HG03469 (cell line): ENCODE measurements around the gene PAAF1.
A peak's percentile ranks its signal among the peaks of the same experiment; 100 is the strongest.

Experiments
- ATAC-seq: cut with Tn5 transposase; IDR thresholded peaks from one replicate; pipeline ENCODE4 v1.9.1; 2021; ENCODE audit warnings: mild to moderate bottlenecking, moderate library complexity, moderate number of reproducible peaks; ENCODE audit not compliant: unreplicated experiment

Gene PAAF1

GRCh38 chr11:73944085-73944484 lies 67.3 kb downstream of the PAAF1 start:
- no peak for ATAC-seq

GRCh38 chr11:73944901-73945300 lies 68.1 kb downstream of the PAAF1 start:
- no peak for ATAC-seq

GRCh38 chr11:73945396-73945795 lies 68.6 kb downstream of the PAAF1 start:
- ATAC-seq = no peak

- ATAC-seq = no peak
Observed at GRCh38 chr11:73946798-73947458, 70.1 kb downstream of the PAAF1 start.

GRCh38 chr11:73949246-73949645 lies 72.4 kb downstream of the PAAF1 start:
- no peak for ATAC-seq

GRCh38 chr11:73949912-73950311 lies 73.1 kb downstream of the PAAF1 start:
- ATAC-seq = no peak

- ATAC-seq = peak; percentile 48
Observed at GRCh38 chr11:73950869-73951710, 74.3 kb downstream of the PAAF1 start, which contains the start of gene DNAJB13. DNAJB13 (plus strand) TSS chr11:73951026; CDS start chr11:73951070, 44 bp downstream.

- no peak for ATAC-seq
Observed at GRCh38 chr11:73951797-73952196, 75.0 kb downstream of the PAAF1 start.

- no peak for ATAC-seq
Observed at GRCh38 chr11:73956876-73957653, 80.3 kb downstream of the PAAF1 start.

- ATAC-seq = no peak
Observed at GRCh38 chr11:73957654-73958361, 81.0 kb downstream of the PAAF1 start.

GRCh38 chr11:73958521-73959141 lies 81.8 kb downstream of the PAAF1 start:
- no peak for ATAC-seq

- ATAC-seq = no peak
Observed at GRCh38 chr11:73961321-73961720, 84.5 kb downstream of the PAAF1 start.

- ATAC-seq = no peak
Observed at GRCh38 chr11:73962101-73962705, 85.4 kb downstream of the PAAF1 start.

- no peak for ATAC-seq
Observed at GRCh38 chr11:73963861-73964260, 87.1 kb downstream of the PAAF1 start.

- ATAC-seq = no peak
Observed at GRCh38 chr11:73965076-73965763, 88.4 kb downstream of the PAAF1 start.

- ATAC-seq = no peak
Observed at GRCh38 chr11:73965764-73966121, 88.9 kb downstream of the PAAF1 start.

GRCh38 chr11:73968356-73968966 lies 91.7 kb downstream of the PAAF1 start:
- no peak for ATAC-seq

GRCh38 chr11:73969091-73969490 lies 92.3 kb downstream of the PAAF1 start:
- ATAC-seq = no peak
